Hematopoietic multipotent progenitor cell treated with erythropoietin and hydrocortisone succinate and interleukin-3 and kit ligand, for 8 days (in vitro differentiated cells): Measurements from ENCODE around the gene SURF4.

Source experiments
- DNase-seq: peaks from one replicate; pipeline ENCODE4 v3.0.0-alpha.2; 2015

SURF4 gene

DNA sequence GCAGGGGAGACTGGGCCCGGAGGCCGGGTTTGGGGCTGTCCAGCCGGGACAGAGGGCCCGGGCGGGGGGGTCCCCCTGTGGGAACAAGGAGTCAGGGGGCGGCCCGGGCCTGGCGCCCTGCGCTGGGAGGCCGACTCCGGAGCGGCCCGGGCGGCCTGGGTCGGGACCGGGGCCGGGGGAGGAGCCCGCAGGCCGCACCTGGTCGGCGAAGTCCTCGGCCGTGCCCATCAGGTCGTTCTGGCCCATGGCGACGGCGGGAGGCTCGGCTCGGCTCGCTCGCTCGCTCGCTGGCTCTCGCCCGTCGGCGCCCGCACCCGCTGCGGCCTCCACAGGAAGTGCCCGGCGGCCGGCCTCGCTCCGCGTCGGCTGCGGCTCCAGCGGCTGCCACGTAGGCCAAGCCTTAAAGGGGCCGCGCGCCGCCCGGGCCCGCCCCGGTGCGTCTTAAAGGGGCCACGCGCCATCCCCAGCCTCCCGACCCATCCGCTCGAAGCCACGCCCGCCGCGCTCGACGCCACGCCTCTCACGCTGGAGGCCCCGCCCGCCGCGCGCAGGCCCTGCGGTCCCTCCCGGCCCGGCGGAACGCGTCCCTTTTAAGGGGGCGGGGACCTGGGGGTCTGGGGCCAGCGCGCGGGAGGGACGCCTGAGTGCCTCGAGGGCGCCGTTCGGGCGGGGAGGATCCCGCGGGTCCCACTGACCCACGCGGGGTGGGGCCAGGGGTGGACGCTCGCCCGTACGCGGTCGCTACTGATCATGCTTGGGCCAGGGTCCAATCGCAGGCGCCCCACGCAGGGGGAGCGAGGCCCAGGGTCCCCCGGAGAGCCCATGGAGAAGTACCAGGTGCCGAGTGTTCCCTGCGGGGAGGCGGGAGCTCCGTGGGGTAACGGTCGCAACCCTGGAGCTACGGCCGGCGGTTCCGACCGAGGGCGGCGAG, at the start of gene SURF4, which contains the start of gene STKLD1:
Gene SURF4 (minus strand): TSS at position 337 of the 931 bp plus-strand sequence. CDS start 91 bp downstream, at position 246.
Gene STKLD1 (plus strand): TSS at position 643 of the 931 bp plus-strand sequence. CDS start 108 bp downstream, at position 751.
- peak; percentile 94 for DNase-seq

GRCh38 chr9:133425049-133425632, 49.3 kb upstream of the SURF4 start:
- no peak for DNase-seq

DNA sequence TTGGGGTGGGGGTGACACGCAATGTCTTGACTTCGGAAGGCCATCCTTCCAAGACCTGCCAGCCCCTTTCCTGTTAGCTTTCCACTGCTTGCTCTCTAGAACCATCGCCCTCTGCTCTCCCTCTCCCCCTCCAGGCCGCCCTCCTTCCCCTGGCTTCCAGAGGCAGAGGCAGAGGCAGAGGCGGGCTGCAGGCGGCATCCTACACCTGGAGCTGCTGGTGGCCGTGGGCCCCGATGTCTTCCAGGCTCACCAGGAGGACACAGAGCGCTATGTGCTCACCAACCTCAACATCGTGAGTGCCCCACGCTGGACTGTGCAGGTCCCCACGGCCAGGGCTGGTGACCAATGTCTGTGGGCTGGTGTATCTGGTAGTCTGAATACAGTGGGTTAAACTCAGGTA, 48.3 kb upstream of the SURF4 start:
- no peak for DNase-seq

- DNase-seq, result no peak
Measured at GRCh38 chr9:133423216-133423615, 47.4 kb upstream of the SURF4 start.

DNA sequence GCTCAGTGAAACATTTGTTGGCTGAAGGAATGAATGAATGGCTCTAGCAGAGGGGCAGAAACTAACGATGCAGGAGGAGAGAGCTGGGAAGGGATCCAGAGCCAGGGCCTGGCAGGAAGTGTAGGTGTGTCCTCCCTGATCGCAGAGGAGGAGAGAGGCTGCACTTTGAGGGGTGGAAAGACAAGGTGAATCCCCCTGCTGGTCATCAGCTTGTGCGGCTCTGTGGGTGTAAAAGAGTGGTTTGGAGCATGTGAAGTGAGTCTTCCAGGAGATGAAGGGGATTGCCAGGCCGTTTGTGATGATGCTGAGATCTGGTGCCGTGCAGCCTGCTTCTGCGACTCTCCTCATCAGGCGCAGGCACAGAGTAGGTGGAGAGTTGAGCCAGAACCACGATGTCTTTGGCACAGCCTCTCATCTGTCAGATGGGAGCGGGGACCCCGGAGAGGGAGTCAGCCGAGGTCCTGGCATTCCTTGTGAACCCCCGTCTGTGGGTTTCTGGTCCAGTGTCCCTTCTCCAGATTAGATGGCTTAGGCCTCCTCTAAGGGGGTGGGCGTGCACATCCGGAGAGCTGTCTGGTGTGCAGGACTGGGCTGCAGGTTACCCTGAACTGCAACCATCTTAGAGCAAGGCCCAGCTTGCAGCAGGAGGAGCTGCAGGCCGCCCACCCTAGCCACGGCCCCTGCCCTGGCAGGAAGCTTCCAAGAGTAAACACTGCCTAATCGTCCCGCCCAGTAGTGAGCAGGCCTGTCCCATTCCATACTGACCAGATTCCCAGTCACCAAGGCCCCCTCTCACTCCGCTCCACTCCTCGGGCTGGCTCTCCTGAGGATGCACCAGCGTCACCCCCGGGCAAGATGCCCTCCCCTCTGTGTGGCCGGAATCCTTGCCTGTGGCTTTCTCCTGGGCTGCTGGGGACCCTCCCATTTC, 46.0 kb upstream of the SURF4 start, which contains the start of gene ADAMTS13:
Gene ADAMTS13 (plus strand): TSS at position 753 of the 928 bp plus-strand sequence. CDS start 77 bp downstream, at position 830.
- DNase-seq, result peak; percentile 17

DNA sequence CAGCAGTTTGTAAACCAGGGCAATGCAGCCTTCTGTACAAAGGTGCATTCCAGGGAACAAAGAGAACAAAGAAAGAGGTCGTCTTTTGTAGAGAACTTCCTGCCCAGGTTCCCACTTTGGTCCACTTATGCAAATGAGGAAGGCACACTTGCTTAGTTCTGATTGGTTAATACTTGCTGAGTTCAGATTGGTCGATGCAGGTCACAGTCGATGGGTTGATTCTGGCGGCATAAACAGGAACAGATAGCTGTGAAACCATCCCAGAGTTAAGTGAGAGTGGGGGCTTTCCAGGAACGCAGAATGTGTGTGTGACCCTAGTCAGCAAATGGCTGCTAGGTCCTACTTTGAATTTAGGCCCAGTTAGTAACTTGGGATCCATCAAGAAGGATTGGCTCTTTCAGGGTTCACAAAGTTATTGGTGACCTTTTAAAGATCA, 44.5 kb upstream of the SURF4 start:
- DNase-seq, result no peak

DNA sequence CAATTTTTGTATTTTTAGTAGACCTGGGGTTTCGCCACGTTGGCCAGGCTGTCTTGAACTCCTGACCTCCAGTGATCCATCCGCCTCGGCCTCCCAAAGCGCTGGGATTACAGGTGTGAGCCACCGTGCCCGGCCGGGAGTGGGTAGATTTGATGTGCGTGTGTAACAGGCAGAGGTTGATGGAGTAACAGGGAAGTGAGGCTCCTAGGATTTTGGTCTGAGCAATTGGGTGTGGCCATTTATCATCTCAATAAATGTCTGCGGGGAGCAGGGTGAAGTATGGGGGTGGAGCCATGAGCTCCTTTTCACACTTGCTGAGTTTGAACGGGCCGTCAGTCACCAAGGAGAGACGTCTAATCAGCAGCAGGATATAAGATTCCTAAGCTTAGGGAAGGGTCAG, 43.1 kb upstream of the SURF4 start:
- peak; percentile 63 for DNase-seq

- DNase-seq, result peak; percentile 89
Measured at GRCh38 chr9:133417541-133418461, 41.9 kb upstream of the SURF4 start, which contains the start of gene REXO4. REXO4 (minus strand) TSS chr9:133418010; CDS start chr9:133417844, 166 bp downstream.

- no peak for DNase-seq
Measured at GRCh38 chr9:133415170-133415569, 39.3 kb upstream of the SURF4 start.

DNA sequence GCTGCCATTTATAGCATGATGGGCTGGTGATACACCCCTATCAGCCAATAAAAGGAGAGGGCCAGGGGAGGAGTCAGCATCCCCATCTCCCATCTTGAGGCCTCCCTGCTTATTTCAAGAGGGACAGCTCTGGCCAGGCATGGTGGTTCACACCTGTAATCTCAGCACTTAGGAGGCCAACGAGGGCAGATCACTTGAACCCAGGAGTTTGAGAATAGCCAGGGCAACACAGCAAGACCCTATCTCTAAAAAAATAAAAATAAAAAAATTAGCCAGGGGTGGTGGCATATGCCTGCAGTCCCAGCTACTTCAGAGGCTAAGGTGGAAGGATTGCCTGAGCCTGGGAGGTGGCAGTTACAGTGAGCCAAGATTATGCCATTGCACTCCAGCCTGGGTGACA, 32.2 kb upstream of the SURF4 start:
- DNase-seq, result no peak

DNA sequence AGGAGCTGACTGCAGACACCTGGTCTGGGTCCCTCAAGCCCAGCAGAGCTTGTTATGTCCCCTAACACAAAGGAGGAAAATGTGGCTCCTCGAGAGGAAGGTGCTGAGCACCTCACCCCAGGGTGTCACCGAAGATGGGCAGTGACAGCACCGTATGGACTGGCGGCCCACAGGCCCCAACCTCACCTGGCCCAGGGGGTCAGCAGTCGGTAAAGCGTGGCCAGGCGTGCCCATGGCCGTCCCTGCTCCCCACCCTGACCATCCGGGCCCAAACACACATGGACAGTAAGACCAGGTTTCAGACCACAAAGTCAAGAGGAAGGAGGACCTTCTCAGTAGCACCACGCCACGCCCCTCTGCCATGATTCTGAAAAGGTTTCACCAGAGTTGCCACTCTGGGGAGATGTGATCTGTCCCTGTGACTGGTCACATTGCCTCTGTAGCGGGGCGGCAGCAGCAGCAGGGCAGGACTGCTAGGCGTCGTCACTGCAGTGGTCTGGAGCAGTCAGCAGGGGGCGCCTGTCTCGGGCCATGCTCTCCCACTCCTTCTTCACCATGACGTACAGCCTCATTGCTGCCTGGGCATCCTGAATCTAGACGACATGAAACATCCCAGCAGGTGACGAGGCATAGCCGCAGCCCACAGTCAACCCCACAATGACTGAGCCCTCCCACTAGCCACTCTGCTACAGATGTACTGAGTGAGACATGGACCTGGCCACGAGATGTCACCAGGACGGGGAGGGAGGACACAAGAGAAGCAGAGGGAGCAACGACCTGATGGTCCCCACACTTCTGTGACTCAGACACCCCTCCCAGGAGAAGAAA, 30.8 kb upstream of the SURF4 start:
- DNase-seq, result peak; percentile 79

DNA sequence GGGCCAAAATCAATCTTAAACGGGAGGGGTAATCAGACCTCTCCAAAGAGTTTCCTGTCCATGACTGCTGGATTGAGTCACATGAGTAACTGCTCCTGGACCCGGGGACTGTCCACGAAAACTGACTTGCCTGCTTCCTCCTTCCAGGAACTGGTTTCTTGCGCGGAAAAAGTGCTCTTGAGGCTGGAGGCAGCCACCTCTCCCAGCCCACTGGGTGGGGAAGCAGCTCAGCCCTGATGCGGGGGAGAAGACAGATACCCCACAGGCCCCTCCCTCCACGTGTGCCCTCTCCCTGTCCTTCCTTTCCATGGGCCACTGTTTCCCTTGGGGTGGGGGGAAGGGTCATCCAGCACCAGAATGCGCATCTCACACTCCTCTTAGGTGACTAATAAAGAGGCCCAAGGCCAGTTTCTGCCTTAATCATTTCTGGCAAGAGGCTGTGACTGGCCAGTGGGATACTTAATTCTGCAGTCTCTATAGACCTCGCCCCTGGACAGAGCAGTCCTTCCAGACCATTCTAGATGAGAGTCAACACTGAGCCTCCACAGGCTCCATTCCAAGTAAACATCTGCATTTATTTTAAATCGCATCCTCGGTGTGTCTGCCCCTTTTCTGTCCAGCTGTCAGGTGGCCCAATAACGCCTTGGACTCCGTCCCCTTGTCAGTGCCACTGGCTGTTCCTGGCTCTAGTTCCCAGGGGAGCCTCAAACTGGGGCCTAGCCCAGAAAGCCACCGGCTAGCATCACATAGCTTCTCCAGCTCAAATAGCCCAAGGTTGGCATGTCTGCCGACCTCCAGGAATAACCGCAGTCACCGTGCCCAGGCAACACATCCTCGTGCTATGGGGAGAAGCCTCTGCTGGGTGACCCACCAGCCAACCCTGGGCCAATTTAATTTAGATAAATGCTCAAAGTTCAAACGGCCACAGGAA, 29.9 kb upstream of the SURF4 start:
- no peak for DNase-seq

- DNase-seq, result no peak
Measured at GRCh38 chr9:133404454-133405002, 28.7 kb upstream of the SURF4 start.

DNA sequence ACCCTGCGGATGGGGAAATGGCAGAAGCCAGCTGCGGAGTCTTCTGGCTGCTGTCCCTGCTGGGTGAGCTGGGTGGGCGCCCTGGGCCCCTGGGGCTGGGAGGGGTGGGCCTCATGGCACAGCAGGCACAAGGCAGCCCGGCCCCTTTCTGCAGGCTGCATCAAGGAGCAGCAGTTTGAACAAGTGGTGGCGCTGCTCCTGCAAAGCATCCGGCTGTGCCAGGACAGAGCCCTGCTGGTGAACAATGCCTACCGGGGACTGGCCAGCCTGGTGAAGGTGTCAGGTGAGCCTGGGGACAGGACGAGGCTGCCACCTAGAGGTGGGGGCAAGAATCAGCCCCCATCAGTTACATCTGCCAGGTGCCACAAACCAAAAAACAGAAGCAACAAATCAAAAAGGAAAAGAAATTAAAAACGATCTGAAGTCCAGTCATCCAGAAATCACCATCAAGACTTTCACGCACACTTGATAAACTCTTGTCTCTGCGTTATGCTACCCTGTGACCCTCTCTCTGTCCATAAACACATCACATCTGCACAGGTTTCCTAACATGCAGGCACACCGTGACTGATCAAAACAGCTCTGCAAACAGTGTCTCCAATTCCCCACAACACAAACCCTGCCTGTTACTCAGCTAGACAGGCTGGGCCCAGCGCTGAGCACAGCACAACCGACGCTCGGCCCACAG, 28.1 kb upstream of the SURF4 start:
- peak; percentile 67 for DNase-seq

DNA sequence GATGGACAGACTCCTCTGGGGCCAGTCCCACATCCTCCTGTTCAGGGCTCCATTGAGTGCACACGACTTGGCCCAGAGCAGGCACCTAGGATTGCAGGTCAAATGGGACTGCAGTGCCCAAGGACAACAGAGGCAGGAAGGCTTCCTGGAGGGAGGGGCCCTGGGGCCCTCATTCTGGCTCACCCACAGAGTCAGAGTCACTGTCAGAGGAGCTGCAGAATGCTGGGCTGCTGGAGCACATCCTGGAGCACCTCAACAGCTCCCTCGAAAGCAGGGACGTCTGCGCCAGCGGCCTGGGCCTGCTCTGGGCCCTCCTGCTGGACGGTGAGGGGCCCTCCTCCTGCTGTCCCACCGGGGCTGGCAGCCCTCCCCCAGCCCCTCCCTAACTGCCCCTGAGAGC, 26.8 kb upstream of the SURF4 start:
- no peak for DNase-seq

DNA sequence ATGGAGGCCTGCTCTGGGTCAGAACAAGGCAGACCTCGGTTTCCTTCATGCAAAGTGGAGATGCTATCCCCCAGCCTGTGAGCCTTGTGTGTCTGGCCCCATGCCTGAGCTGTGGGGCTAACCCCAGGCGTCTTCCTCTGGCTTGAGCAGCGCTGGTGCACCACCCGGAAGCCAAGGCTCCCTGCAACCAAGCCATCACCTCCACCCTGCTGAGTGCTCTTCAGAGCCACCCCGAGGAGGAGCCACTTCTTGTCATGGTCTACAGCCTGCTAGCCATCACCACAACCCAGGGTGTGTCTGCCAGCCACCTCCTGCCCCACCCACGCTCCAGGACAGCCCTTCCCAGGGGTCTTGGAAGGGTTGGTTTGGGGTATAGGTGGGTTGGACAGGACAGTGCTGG, 25.7 kb upstream of the SURF4 start:
- DNase-seq, result peak; percentile 38

- DNase-seq, result no peak
Measured at GRCh38 chr9:133400292-133400691, 24.4 kb upstream of the SURF4 start.

DNA sequence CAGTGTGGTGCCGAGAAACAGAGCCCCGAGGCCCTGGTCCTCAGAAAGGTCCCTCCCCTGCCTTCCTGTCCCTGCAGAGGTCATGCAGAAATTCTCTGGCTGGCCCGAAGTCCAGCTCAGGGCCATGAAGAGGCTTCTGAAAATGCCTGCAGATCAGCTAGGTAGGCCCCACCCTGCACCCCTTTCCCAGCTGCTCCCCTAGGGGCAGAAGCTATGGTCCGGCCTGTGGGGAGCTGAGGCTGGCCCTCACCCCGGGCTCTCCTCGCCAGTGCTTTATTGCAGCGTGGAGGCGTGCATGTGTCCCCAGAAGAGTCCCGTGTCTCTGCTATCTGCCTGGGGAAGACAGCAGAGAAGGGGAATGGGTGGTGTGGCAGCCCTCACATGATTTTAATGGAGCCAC, 22.0 kb upstream of the SURF4 start:
- no peak for DNase-seq
